KMS-11 (cell line): Measurements from ENCODE around the gene CXCL13.
"Not testable (repeated sequence)": the region's sequence is repeated elsewhere in the genome, so short reads cannot be mapped to it uniquely, and the experiment has no call there.

Source experiments
- H2AFZ ChIP-seq: fragments of 200-600 bp; sonication (generic); 2 replicates; pipeline ENCODE4 v1.6.1; 2016; ENCODE audit warnings: antibody characterized with exemption, mixed run types, low read depth
- H3K27ac ChIP-seq: fragments of 200-600 bp; sonication (generic); 2 replicates; pipeline ENCODE4 v1.6.1; 2016; ENCODE audit warnings: mild to moderate bottlenecking, mixed run types
- H3K27me3 ChIP-seq: fragments of 200-600 bp; sonication (generic); 2 replicates; pipeline ENCODE4 v1.6.1; 2017; ENCODE audit warnings: mild to moderate bottlenecking, low read depth, mixed run types, moderate library complexity; ENCODE audit not compliant: insufficient read depth
- H3K36me3 ChIP-seq: fragments of 200-600 bp; sonication (generic); 2 replicates; pipeline ENCODE4 v1.6.1; 2017; ENCODE audit warnings: mild to moderate bottlenecking, mixed run types; ENCODE audit not compliant: insufficient read depth
- H3K4me1 ChIP-seq: fragments of 200-600 bp; sonication (generic); 2 replicates; pipeline ENCODE4 v1.6.1; 2016; ENCODE audit warnings: mild to moderate bottlenecking, low read depth, mixed run types; ENCODE audit not compliant: poor library complexity, severe bottlenecking
- H3K4me2 ChIP-seq: fragments of 200-600 bp; sonication (generic); 2 replicates; pipeline ENCODE4 v1.7.0; 2016; ENCODE audit warnings: mild to moderate bottlenecking, mixed run types
- H3K4me3 ChIP-seq: fragments of 200-600 bp; sonication (generic); IDR thresholded peaks from 2 replicates; pipeline ENCODE4 v1.6.1; 2017; ENCODE audit warnings: low read depth, low read length, mixed read lengths; ENCODE audit not compliant: insufficient read depth
- H3K79me2 ChIP-seq: fragments of 200-600 bp; sonication (generic); 2 replicates; pipeline ENCODE4 v1.6.1; 2016; ENCODE audit warnings: low read depth, mixed run types; ENCODE audit not compliant: insufficient read depth
- H3K9ac ChIP-seq: fragments of 200-600 bp; sonication (generic); 2 replicates; pipeline ENCODE4 v1.6.1; 2016; ENCODE audit warnings: mild to moderate bottlenecking, mixed run types
- H4K20me1 ChIP-seq: fragments of 200-600 bp; sonication (generic); 2 replicates; pipeline ENCODE4 v1.6.1; 2016; ENCODE audit warnings: mild to moderate bottlenecking, mixed run types; ENCODE audit not compliant: insufficient read depth
- CTCF ChIP-seq: fragments of 200-600 bp; sonication (generic); conservative IDR thresholded peaks from 2 replicates; pipeline ENCODE4 v1.6.1; 2017; ENCODE audit warnings: low read depth, mild to moderate bottlenecking, antibody characterized with exemption, low read length, moderate library complexity, mixed read lengths

Gene CXCL13

GRCh38 chr4:77650787-77651186, 45.2 kb downstream of the CXCL13 start:
- no peaks in the 10 kb centered on the region for H4K20me1 ChIP-seq
- peaks cover 26% of the 10 kb centered on the region for H3K4me1 ChIP-seq
- no peaks in the 10 kb centered on the region for H3K36me3 ChIP-seq
- peak overlapping the region; percentile 43 for H3K4me2 ChIP-seq
- H3K27ac ChIP-seq: no peak overlapping the region
- no peak for TF ChIP-seq CTCF
- H3K27me3 ChIP-seq: no peaks in the 10 kb centered on the region
- no peak overlapping the region for H3K9ac ChIP-seq
- no peaks in the 10 kb centered on the region for H3K79me2 ChIP-seq
- H2AFZ ChIP-seq: 0 out of 2 replicates have a peak overlapping the region, but pooled peaks have one; percentile 10
- peak overlapping the region; percentile 45 for H3K4me3 ChIP-seq

- Histone ChIP-seq H3K4me1 (peaks cover 26% of the 10 kb centered on the region), H2AFZ (peak overlapping the region; percentile 10; the same call in 1 of the 2 replicates), H3K4me3 (no peak overlapping the region), H3K27ac (no peak overlapping the region), H3K79me2 (no peaks in the 10 kb centered on the region), H4K20me1 (no peaks in the 10 kb centered on the region), H3K36me3 (no peaks in the 10 kb centered on the region), H3K9ac (no peak overlapping the region), H3K27me3 (no peaks in the 10 kb centered on the region), H3K4me2 (peak overlapping the region; percentile 43)
- TF ChIP-seq CTCF: no peak
These were observed 46.2 kb downstream of the CXCL13 start for GRCh38 chr4:77651820-77652219.

DNA sequence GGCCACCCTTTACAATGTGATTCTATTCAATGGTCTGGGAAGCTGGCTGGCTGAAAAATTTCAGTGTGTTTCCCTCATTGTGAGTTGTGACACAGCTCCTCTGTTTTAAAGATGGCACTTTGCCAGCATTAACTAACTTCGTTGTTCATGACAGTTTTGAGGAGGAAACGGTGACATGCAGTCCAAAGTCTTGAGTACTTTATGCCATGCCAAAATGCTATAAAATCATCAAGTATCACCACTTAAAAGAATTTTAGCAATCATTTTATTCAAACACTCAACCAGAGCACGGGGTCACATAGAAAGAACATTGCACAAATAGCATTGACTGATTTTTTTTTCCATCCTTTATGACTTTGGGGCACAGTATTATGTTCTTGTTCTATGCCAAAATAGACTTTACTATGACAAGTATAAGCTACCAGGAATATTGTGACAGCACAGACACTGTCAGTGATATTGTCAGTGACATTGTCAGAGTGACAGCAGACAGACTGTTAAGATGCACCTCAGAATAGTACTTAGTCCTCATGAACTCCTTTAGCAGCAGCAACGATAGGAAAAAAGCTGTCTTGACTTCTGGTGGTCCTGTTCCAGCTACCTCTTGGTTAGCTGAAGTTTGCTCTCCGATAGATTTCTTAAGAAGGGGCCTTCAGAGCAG, 46.7 kb downstream of the CXCL13 start:
- H4K20me1 ChIP-seq: no peaks in the 10 kb centered on the region
- peaks cover 26% of the 10 kb centered on the region for H3K4me1 ChIP-seq
- no peaks in the 10 kb centered on the region for H3K36me3 ChIP-seq
- no peak overlapping the region for H3K27ac ChIP-seq
- no peaks in the 10 kb centered on the region for H3K27me3 ChIP-seq
- no peak overlapping the region for H3K4me3 ChIP-seq
- no peaks in the 10 kb centered on the region for H3K79me2 ChIP-seq
- no peak overlapping the region for H3K9ac ChIP-seq
- TF ChIP-seq CTCF: no peak
- 0 out of 2 replicates have a peak overlapping the region, but pooled peaks have one; percentile 10 for H2AFZ ChIP-seq
- no peak overlapping the region for H3K4me2 ChIP-seq

DNA sequence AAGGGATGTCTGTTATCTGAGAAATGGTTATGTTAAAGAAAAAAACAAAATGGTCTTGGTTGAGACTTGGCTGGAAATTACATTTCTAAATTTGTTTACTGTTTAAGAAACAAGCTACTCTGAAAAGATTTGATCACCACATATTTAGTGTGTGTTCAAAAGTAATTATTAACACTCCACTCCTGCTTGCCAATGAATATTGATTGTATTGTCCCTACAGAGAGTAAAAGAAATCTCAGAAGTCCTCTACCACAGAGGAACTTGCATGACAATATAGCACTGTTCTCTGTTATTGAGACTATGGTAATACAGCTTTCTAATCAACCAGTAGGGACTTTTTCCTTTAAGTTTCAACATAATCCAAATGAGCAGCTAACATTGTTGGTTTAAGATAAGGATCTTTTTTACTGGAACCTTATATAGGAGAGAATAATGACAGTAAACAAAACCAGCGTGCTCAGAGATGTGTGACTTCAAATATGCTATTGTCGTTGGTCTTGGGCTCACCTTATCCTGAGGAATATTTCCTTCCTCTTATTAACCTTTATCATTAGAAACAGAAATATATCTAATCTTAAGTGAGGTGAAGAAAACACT, 47.6 kb downstream of the CXCL13 start:
- Histone ChIP-seq H3K27ac (no peak overlapping the region), H3K4me3 (no peak overlapping the region), H3K79me2 (no peaks in the 10 kb centered on the region), H2AFZ (no peak overlapping the region), H3K4me2 (no peak overlapping the region), H3K9ac (no peak overlapping the region), H3K27me3 (no peaks in the 10 kb centered on the region), H4K20me1 (no peaks in the 10 kb centered on the region), H3K36me3 (no peaks in the 10 kb centered on the region), H3K4me1 (peaks cover 26% of the 10 kb centered on the region)
- no peak for TF ChIP-seq CTCF

GRCh38 chr4:77660318-77660717, 54.7 kb downstream of the CXCL13 start:
- not testable (repeated sequence) for H3K27ac ChIP-seq, H3K4me3 ChIP-seq, H3K79me2 ChIP-seq, H3K27me3 ChIP-seq, H4K20me1 ChIP-seq, H3K9ac ChIP-seq, H2AFZ ChIP-seq, H3K4me2 ChIP-seq, H3K4me1 ChIP-seq, H3K36me3 ChIP-seq
